Amniotic epithelial cell (primary cell): ENCODE results near the gene OPCML.

Experiments used
- DNase-seq: peaks from one replicate; pipeline ENCODE4 v3.0.0-alpha.2; 2010; ENCODE audit warnings: low read depth

Gene OPCML

DNA sequence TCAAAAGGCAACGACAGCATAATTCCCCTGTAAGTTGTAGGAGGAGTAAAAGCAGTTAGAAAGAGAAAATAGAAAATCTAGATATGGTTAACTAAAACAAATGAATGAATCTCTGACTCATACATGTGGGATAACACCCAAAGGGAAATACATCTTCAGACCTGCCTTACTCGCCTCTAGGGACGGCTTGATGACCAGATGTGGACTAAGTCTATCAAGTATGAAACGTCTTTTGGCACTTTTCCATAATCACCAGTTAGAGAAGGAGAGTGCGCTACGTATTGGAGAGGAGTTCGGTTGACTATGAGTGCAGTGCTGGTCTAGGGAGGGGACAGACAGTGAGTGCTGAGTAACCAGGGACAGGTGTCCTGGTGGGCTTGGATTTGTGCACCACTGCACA is 459.9 kb downstream of the OPCML start:
- no peak for DNase-seq

DNA sequence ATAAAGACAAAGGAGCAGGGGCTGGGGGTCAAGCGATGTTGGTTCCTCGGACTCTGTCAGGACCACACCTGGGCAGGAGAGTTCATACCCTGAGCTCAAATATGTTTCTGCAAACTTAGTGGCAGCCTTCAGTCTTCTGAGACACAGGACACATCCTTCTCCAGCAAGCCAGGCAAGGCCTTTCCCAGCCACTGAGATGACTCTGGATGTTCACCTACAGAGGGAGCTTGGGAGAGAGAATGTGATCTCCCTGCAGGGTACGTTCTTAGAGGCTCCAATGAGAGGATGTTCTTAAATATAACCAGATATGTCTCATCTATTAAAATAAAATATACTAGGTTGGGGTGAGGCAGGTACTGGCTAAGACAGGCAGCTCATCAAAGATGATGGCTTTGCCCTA is 461.5 kb downstream of the OPCML start:
- no peak for DNase-seq

DNA sequence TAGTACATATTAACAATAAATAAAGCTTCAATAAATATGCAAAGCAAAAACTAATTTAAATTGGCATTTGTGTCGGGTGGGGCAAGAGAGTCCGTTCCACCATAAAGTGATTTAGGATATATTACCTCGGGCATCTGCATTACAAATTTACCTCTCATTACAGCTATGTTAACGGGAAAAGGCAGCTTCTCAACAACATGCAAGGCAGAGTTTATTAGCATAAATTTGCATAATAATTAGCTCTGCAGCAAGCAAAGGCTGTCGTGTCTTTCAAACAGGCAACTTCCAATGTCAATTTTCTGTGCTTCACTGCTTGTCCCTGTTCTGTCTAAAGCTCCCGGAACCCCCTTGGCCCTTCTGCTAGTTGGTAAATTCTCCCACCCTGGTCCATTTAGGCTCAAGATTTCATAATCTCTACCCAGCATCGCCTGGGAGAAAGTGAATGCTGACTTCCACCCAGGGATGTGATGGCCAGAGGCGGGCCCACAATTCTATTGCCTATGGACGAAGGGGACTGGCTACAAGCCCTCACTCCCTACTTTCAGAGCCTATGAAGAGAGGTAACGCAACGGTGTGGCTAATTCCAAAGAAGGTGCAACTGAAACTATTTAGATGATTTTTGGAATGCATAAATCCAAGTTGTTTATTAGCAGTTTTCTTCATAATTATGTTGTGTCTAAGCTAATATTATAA is 462.1 kb downstream of the OPCML start:
- DNase-seq = no peak

DNA sequence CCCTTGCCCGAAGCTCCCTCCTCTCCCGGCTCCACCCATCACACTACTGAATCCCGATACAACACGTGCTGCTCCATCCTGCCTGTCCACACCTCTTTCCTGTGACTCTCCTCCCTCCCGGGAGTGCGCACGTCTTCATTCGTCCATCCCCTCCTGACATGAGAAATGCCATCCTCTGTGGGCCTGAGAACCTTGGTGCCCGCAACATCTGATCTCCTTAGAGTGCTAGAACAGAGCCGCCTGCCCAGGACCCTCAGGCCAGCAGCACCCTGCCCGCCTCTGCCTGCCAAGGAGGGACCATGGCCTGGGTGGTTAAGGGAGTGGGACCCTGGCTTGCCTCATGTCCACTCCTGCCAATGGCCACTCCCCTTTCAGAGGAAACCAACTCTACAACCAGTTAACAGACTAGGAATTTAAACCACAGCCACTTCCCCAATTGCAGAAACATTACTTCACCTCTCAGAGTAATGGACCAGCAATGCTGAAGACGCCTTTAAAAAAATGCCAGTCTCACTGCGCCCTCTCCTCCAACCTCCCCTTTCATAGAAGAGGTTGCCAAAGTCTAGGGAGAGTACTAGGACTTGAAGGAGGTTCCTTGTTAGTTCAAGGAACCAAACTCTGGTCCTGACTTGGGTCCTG is 466.3 kb downstream of the OPCML start:
- no peak for DNase-seq

DNA sequence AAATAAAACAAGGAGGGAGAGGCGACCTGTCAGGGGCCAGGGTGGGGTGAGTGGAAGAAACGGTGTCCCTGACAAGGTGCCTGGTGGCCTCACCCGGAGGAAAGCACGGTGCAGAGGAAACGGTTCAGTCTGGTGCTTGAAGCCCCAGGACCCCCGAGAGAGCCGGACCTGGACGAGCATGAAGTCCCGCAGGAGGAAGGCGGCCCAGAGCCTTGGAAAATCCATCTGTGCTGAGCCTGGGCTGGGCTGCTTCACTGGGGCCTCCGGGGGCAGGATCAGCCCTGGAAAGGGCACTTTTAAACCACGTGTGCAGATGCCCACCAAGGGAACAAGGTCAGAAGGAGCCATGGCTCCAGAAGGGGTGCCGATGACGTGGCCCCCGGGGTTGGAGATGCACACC is 467.3 kb downstream of the OPCML start:
- DNase-seq = no peak

DNA sequence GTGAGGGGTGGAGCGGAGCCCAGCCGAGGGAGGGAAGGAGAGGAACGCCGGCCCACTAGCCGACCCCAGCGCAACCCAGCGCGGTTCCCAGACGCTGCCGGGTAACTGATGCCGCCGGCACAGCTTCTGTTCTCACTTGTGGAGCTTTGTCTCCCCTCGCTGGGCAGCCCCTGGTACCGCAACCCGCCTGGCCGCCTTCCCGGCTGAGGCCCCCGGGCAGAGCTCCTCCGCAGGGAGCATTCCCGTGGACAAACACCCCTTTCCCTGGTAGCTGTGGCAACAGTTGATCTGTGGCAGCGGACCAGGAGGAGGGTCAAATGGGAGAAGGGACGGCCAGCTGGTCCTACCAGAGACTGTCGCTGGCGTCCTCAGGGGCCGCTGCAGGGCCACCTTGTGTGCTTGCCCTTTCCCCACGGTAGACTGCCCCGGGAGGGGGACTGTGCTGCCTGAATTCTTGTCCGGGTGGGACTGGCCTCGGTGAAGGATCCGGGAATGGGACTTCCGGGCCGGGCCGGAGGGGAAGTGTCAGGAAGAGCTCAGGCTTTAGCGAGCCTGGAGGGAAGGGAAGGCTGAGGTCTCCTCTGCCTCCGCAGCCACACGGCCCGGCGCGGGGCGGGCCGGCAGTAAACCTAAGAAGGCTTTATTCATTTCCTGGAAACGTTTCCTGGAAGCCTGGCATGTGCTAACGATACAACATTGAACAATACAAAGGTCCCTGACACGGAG is 468.0 kb downstream of the OPCML start:
- DNase-seq = no peak

DNA sequence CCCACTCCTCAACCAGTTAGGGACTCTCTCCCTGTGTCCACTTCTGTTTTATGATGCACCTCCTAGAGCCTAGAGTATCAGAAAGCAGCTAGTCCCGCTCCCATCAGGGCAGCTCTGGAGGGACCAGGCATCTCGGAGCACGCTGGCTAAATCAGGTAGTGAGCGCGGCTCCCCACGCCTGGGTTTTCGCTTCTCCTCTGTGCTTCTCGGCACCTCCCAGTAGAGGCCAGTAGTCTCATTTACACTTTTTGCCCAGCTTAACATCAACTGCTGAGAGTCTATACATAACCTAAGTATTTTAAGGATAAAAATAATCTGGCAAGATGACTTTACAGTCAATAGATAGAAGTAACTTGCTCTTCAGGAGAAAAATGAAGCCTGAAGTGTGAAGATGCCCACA is 473.8 kb downstream of the OPCML start:
- DNase-seq = no peak

DNA sequence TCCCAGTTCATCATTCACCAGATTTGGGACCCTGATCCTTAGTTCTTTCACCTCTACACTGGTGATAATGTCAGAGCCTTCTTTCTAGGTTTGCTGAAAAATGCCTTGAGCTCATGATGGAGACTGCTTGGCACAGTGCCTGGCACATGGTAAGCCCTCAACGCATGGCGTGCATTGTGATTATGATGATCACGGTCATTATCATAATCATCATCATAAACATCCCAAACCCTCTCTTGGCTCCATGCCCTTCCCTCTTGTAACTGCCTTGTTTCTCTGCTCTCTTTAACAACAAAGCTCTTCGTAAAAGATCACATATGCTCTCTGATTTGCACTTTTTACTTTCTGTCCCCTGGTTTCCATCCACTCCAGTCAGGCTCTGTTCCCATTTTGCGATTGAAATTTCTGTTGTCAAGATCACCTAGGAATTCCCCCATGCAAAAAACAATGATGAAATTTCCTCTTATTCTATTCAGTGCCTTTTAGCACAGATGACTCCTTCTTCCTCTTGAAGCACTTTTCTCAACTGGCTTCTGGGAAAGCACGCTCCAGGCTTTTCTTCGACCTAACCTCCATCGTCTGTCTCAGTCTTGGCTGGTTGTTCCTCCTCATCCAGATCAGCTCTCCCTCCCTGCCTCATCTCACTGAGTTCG is 479.1 kb downstream of the OPCML start:
- no peak for DNase-seq

DNA sequence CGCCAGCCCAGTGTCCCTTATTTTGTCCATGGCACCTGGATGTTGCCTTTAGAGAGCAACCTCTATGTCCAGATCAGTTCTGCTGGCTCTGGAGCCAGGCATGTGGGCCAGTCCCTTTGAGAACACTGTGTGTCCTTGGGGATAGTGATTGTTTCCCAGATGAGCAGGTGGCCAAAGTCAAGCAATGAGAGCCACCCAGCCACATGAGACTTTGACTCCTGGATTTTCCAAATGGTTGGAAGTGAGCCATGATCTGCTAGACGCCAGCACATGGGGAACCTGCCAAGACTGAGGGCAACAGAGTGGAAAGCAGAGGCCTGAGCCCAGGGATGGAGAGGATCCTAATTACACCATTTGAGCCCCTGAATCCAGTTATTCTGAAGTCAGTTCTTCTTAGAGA is 479.8 kb downstream of the OPCML start:
- DNase-seq = no peak

DNA sequence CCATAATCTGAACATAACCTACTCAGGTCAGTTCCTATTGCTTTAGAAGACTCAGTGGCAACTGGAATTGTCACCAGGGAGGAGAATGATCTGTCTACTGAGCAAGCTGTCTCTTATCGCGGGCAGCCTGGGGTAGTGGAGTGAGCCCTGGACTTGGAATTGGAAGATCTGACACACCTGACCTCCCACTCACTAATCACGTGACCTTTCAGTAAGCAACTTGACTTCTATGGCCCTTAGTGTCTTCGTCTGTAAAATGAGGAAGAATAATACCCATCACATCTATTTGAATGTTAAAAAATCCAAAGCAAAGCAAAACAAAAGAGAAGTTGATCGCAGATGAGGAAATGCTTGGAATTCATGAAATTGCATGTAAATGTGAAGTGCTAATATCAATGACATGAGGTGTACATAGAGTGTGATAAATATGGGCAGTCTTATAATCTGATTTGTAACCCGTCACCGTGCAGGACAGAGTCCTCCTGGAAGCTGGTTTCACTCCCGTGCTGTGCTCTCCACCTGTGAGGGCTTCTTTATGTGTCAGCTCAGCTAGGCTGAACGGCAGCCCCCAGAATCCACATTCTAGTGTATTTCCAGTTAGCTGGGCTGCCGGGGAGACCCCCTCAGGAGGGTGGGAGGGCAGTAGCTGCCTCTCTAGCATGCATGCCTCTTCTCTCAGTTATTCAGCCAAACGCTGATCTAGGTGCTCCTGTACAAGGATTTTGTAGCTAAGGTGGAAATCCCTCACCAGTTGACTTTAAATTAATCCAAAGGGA is 482.9 kb downstream of the OPCML start:
- DNase-seq = no peak

DNA sequence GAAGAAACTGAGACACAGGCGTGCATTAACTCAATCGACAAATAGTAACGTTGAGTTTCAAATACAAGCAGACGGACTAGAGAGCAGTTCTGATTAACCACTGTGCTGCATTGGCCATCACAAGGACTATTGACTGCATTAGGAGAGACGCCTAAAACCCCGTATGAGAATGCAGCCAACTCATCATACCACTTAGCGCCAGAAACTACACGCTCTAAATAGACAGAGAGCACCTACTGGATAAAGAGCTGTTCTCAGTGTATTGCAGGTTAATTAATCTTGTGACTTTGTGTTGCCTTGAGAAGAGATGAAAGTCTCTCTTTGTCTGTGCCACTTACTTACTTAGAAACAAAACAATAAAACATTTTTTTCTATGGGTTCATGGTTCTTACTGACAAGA is 484.0 kb downstream of the OPCML start:
- no peak for DNase-seq

DNA sequence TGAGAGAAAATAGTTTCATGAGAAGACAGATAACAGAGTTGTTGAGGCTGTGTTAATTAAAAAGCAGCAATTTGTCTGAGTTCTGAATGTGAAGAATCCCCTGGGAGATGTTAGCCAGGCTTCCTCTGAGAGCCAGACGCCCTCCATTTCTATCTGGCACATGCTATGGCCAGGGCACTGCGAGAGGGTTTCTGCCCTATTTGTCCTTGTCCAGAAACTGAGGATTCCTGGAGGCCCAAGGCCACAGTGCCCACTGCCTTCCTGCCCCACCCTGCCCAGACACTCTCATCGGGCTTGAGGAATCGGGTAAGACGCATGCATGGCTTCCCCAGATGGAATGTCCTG is 484.6 kb downstream of the OPCML start:
- no peak for DNase-seq

DNA sequence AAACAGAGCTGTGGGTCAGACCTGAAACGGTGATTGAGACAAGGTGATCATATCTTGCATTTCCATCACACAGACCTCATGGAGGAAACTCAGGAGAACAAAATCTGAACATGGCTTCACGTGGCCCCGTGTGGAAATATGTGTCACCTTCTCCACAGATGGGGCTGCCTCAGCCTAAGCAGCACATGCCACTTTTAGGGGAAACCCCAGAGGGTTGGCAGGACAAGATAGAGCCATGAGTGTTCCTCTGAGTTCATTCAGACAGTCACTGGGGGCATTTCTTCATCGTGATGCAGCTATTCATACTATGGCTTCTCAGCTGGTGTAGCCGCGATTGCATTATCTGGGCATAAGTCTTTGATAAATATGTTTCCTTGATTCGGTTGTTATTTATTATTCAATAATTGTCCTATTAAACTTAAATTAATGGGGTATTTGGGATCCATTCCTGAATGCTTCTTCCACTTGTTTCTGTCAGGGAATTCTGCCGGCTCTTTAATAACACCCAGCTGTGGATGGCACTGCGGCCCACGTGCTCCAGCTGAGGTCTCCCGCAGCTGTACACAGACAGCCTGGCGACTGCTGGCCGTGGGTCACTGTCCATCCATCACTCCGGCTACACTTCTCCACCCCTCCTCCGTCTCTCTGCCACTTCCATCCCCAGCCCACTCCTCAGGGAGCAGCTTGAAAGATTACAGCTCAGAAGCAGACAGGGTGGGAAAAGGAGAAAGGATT is 485.1 kb downstream of the OPCML start:
- no peak for DNase-seq

DNA sequence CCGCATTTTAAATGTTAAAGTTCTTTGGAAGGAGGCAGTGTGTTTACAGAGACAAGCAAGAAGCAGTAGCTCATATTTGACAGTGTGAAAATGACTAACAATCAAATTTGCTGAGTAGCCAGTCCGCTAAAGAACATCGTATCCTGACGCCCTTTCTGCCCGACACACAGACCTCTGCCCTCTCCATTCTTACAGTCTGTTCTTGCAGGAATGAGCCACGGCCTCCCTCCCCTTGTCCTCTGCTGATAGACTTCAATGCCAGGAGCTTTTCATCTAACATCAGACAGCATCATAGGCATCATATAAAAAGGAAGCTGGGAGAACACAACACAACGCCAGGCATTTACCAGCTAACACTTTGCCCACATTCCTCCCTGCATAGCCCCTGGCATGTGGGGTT is 486.0 kb downstream of the OPCML start:
- no peak for DNase-seq

DNA sequence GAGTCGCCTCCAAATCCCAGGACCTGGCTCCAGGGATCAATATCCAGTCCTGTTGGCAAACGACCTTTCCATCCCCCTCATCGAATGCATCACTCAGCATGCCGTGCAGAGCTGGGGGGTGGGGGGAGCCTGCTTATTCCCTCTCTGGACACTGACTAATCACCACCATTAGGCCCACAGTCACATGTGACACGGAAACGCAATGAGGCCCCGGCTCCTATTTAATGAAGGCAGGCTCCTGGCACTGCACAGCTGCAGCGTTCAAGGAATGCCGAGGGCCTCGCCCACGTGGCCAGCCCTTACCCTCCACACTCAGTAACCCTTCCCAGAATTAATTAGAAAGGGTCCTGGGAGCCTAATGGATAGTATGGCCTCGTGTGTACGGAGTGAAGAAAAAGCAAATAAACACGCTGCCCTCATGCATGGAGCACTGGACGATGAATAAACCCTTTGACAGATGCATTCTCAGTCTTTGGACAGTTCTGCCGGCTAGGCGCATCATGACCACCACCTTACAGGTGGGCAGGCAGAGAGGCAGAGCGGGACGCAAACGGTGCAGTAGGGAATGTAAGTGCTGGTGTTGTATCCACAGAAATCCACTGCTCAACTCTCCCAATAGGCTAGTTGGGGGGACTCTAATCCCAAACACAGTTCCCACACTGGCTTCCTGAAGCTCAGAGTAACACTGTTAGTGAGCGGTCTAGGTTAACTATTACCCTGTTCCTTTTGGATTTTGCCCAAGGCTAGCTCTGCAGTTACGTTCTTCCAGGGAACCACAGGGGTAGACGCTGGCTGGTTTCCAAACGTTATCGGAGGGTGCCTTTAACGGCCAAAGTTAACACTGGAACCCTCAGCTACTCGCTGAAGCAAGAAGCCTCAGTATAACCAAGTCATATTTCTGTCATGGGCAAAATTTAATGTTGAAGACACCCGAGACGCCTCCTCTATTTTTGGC is 490.1 kb downstream of the OPCML start:
- no peak for DNase-seq

DNA sequence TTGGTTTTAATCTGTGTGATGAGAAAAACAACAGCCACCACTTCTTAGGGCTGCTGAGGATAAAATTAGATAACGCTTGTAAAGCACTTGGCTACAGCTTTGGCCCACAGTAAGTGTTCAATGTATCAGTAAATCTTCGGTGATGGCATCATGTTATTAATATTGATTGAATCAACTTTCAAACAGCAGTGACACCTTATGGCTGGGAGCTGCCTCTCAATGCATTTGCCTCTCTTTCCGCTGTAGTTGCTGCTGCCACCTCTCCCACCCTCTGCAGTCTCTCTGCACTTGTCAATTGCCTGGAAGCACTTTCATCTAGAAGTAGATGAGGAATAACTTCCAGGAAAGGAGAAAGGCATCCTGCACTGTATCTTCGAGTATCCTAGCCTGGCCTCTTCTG is 491.1 kb downstream of the OPCML start:
- no peak for DNase-seq

DNA sequence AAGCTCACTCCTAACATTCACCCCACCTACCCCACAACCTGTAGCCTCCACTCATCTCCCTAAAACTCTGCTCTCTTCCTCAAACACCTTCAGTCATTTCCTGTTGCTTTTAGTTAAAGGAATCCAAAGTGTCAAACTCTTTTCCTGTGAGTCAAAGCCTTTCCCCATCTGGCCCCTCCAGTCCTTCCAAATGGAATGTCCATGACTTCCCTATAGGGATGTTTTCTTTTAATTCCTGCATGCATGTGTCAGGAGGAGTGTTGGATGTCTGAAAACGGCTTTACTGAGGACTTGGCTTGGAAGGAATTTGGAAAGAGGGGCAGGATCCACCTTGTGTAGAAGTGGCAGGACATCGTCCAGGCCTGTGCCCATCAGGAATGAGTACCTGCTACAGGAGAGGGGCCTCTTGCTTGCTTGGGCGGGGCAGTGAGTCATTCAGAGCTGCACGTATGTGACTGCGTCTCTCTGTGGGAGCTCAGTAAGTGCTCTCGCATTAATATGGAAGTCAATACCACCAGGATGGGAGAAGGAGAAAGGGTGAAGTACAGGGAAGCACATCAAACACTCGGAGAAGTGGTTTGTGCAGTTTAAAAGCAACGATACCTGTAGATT is 491.9 kb downstream of the OPCML start:
- no peak for DNase-seq

DNA sequence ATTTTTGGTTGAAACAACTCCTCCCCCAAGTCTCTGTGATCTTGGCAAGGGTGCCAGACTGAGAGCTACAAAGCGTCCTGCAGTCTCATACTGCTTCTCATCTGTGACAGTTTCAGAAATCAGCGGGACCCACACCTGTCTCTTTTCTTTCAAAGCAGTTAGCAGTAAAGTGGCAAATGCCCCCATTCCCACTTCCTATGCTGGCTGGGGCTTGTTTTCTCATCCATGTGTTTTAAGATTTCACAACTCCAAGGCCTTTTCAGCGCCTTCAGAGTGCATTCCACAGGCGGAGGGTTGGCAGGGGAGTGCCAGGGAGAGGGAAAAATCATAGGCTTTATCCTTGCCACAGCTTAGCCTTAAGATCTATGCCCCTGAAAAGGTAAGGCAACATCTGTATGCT is 493.5 kb downstream of the OPCML start:
- DNase-seq = no peak

DNA sequence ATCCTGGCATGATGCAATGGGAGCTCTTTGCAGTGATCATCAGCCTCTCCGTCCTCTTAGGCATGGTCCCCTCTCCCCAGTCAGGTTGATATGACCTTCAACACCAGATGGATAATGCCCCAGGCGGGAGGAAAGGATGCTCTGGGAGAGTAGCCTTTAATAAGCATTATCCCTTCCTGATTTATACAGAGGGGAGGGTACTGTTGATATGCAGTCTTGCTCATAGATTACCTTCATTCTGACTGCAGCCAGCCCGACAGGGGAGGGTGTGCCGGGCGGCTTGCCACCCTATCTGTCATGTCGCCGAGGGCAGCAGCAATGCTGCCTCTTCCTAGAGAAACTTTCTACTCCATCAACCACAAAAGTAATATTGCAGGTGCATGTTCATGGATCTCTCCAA is 497.4 kb downstream of the OPCML start:
- DNase-seq = no peak

DNA sequence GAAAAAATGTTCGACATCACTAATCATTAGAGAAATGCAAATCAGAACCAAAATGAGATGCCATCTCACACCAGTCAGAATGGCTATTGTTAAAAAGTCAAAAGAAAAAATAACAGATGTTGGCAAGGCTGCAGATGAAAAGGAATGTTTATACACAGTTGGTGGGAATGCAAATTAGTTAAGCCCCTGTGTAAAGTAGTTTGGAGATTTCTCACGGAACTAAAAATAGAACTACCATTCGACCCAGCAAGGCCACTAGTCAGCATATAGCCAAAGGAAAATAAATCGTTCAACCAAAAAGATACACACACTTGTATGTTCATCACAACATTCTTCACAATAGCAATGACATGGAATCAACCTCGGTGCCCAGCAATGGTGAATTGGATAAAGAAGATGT is 503.2 kb downstream of the OPCML start:
- no peak for DNase-seq
